Liver (tissue), 9 donors: ENCODE measurements around the gene ETV6. TPM values are rescaled to one million over a fixed set of nuclear protein-coding genes. Genes with fewer than 3 reads are reported as not detected.

Source experiments
- DNase-seq: peaks from one replicate; pipeline ENCODE4 v3.0.0-alpha.2; 2017; ENCODE audit warnings: low spot score
- H3K27ac ChIP-seq, 2 donors: one replicate each; pipeline ENCODE4 v1.7.0; 2013; ENCODE audit warnings: inconsistent platforms in 2 of 2, low read length in 2 of 2, control low read depth in 1 of 2, low read depth in 1 of 2, mild to moderate bottlenecking in 1 of 2
- H3K27me3 ChIP-seq, 4 donors: one replicate each; pipeline versions ENCODE4 v1.6.1 to v1.7.0; 2013; ENCODE audit warnings: low read length in 3 of 4, inconsistent platforms in 1 of 4, mild to moderate bottlenecking in 1 of 4, moderate library complexity in 1 of 4; ENCODE audit not compliant: control insufficient read depth in 4 of 4, insufficient read depth in 4 of 4
- H3K36me3 ChIP-seq, 4 donors: one replicate each; pipeline versions ENCODE4 v1.6.1 to v1.7.0; 2013; ENCODE audit warnings: low read length in 3 of 4, mild to moderate bottlenecking in 3 of 4, low read depth in 1 of 4, moderate library complexity in 1 of 4; ENCODE audit not compliant: control insufficient read depth in 4 of 4, insufficient read depth in 3 of 4
- H3K4me1 ChIP-seq, 4 donors: one replicate each; pipeline versions ENCODE4 v1.6.1 to v1.7.0; 2013; ENCODE audit warnings: low read length in 3 of 4, mild to moderate bottlenecking in 3 of 4, moderate library complexity in 1 of 4; ENCODE audit not compliant: control insufficient read depth in 4 of 4, insufficient read depth in 4 of 4
- H3K4me3 ChIP-seq, 3 donors: one replicate each; pipeline versions ENCODE4 v1.6.1 to v1.7.0; 2013; ENCODE audit warnings: low read length in 3 of 3, control low read depth in 1 of 3, low read depth in 1 of 3, mild to moderate bottlenecking in 1 of 3
- H3K9ac ChIP-seq, 2 donors: one replicate each; pipeline ENCODE4 v1.7.0; 2013; ENCODE audit warnings: low read length in 2 of 2, mild to moderate bottlenecking in 2 of 2, moderate library complexity in 2 of 2, control low read depth in 1 of 2, low read depth in 1 of 2
- H3K9me3 ChIP-seq, 4 donors: one replicate each; pipeline versions ENCODE4 v1.6.1 to v1.7.0; 2013; ENCODE audit warnings: low read length in 3 of 4; ENCODE audit not compliant: control insufficient read depth in 4 of 4
- CTCF ChIP-seq: fragments of 150-350 bp; IDR thresholded peaks from 2 replicates; pipeline ENCODE4 v1.5.1; 2017; ENCODE audit warnings: improper control_type of control experiment, low read depth, low read length; ENCODE audit not compliant: missing input control
- FOXA2 ChIP-seq: IDR thresholded peaks from 2 replicates; pipeline ENCODE4 v1.6.1; 2016; ENCODE audit warnings: antibody characterized with exemption
- HNF4A ChIP-seq, 2 donors: conservative IDR thresholded peaks; 2 replicates each; pipeline ENCODE4 v1.6.1; 2016; ENCODE audit warnings: antibody characterized with exemption in 2 of 2, mild to moderate bottlenecking in 2 of 2
- HNF4G ChIP-seq: IDR thresholded peaks from 2 replicates; pipeline ENCODE4 v1.6.1; 2016; ENCODE audit warnings: antibody characterized with exemption
- JUND ChIP-seq, 2 donors: IDR thresholded peaks; 2 replicates each; pipeline ENCODE4 v1.6.1; 2016; ENCODE audit warnings: antibody characterized with exemption in 2 of 2
- MAX ChIP-seq: IDR thresholded peaks from 2 replicates; pipeline ENCODE4 v1.6.1; 2016; ENCODE audit warnings: antibody characterized with exemption
- NR2F2 ChIP-seq: IDR thresholded peaks from 2 replicates; pipeline ENCODE4 v1.6.1; 2016; ENCODE audit warnings: antibody characterized with exemption
- REST ChIP-seq: IDR thresholded peaks from 2 replicates; pipeline ENCODE4 v1.6.1; 2016; ENCODE audit warnings: antibody characterized with exemption, mild to moderate bottlenecking
- RXRA ChIP-seq, 2 donors: IDR thresholded peaks; 2 replicates each; pipeline ENCODE4 v1.6.1; 2017 to 2018; ENCODE audit warnings: antibody characterized with exemption in 2 of 2, mild to moderate bottlenecking in 1 of 2
- SP1 ChIP-seq: IDR thresholded peaks from 2 replicates; pipeline ENCODE4 v1.6.1; 2018; ENCODE audit warnings: antibody characterized with exemption, mild to moderate bottlenecking
- TAF1 ChIP-seq: conservative IDR thresholded peaks from 2 replicates; pipeline ENCODE4 v1.6.1; 2016; ENCODE audit warnings: antibody characterized with exemption, mild to moderate bottlenecking
- YY1 ChIP-seq: IDR thresholded peaks from 2 replicates; pipeline ENCODE4 v1.6.1; 2016; ENCODE audit warnings: antibody characterized with exemption, mild to moderate bottlenecking
- WGBS: extraction: QIAGEN DNeasy Blood & Tissue Kit; methylation state at CpG from one replicate; pipeline ENCODE4 v1.1.7; 2013; 5-methylcytosine and 5-hydroxymethylcytosine counted together
- polyA plus RNA-seq, 2 donors: library from polyadenylated mRNA; stranded (reverse) in 1 of 2; unstranded in 1 of 2; fragments of 200-250 nt in 1 of 2; fragments of >200 nt in 1 of 2; fragmentation: Nextera tagmentation in 1 of 2; extraction: Ambion mirVana in 1 of 2; gene quantifications; one replicate each; pipeline versions ENCODE4 v1.2.1 to v1.2.3, GENCODE V29; 2013 to 2015
- total RNA-seq, 2 donors: library from RNA; depleted of rRNA; stranded (reverse); fragments of >200 nt; gene quantifications; one replicate each; pipeline ENCODE4 v1.2.3, GENCODE V29; 2014
- donor health status: healthy.
- donor health status: healthy.
- donor health status: healthy.
- donor health status: healthy.
- donor health status: healthy.

Gene ETV6
- total and polyA plus RNA-seq, 4 donors, result 2.0 to 6.2 (median 3.5) TPM

GRCh38 chr12:11897923-11898322 is 248.4 kb downstream of the ETV6 start:
- no peak overlapping the region for H3K9ac ChIP-seq
- no peaks in the 10 kb centered on the region for H3K4me1 ChIP-seq
- no peak overlapping the region for H3K4me3 ChIP-seq
- no peaks in the 10 kb centered on the region for H3K9me3 ChIP-seq
- H3K27me3 ChIP-seq, result no peaks in the 10 kb centered on the region
- 79% methylated on average over 2 of the region's 2 CpGs for WGBS
- no peak overlapping the region for H3K27ac ChIP-seq
- peaks cover 0 to 5% (median 0%) of the 10 kb centered on the region in 4 donors for H3K36me3 ChIP-seq
- TF ChIP-seq SP1, result no peak
- TF ChIP-seq REST, result no peak
- no peak for TF ChIP-seq HNF4G
- no peak for TF ChIP-seq JUND (IDR thresholded peaks at IDR 0.05)
- no peak for TF ChIP-seq NR2F2
- no peak for TF ChIP-seq HNF4A (conservative IDR thresholded peaks at IDR 0.05)
- no peak for DNase-seq

- H3K27ac ChIP-seq, result no peak overlapping the region
- H3K4me3 ChIP-seq, result no peak overlapping the region
- 90% methylated on average over 9 of the region's 9 CpGs for WGBS
- no peaks in the 10 kb centered on the region for H3K36me3 ChIP-seq
- no peaks in the 10 kb centered on the region for H3K4me1 ChIP-seq
- TF ChIP-seq CTCF (no peak), YY1 (no peak), MAX (no peak), RXRA (IDR thresholded peaks at IDR 0.05) (no peak), TAF1 (no peak), NR2F2 (no peak), FOXA2 (no peak), HNF4G (no peak), REST (no peak)
- no peak overlapping the region for H3K9ac ChIP-seq
- no peaks in the 10 kb centered on the region for H3K9me3 ChIP-seq
- H3K27me3 ChIP-seq, result no peaks in the 10 kb centered on the region
- DNase-seq, result no peak
Measured at GRCh38 chr12:11901701-11902524, 252.4 kb downstream of the ETV6 start.
